ENCODE data around the gene SRGAP1.

SRGAP1 gene

DNA sequence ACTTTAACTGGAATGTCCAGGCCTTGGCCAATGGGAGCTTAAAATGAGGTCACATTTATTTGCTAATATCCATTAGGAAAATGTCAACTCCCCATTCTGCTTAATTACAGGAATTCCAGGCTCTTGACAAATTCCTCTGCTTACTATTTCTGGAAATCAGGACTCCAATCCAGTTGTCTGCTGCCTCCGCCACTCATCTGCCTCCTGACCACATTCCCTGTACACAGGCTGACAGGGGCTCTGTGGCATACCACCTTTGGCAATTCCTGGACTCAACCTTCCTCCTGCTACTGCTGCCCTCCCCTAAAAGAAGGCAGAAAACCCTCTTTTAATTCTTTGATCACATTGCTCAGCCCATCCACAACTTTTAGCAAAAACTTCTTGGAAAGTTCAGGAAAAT is 339.7 kb downstream of the SRGAP1 start:
- no peak overlapping the region for H3K4me3 ChIP-seq (ENCODE audit: low read depth, low read length, poor library complexity, severe bottlenecking)

DNA sequence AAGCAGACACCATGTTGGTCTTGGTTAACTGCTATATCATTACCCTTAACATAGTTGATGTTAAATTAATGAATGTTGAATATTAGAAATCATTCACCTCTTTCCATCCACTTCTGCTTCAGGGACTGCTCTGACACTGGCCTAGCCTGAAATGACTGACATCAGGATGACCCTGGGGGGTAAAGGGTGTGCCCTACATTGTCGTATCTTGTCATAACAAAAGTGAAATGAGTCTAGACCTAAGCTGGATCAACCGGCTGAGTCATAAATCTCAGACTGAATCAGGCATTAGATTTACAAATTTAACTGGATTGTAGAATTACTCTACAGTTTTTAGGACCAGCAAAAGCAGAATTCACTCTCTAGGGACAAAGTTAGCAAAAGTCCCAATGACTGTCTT is 342.3 kb downstream of the SRGAP1 start:
- Histone ChIP-seq H2AFZ (ENCODE audit: low read length) (no peak overlapping the region), H3K9me2 (ENCODE audit: low read depth, low read length) (no peaks in the 10 kb centered on the region)
- TF ChIP-seq, protein P1, sequence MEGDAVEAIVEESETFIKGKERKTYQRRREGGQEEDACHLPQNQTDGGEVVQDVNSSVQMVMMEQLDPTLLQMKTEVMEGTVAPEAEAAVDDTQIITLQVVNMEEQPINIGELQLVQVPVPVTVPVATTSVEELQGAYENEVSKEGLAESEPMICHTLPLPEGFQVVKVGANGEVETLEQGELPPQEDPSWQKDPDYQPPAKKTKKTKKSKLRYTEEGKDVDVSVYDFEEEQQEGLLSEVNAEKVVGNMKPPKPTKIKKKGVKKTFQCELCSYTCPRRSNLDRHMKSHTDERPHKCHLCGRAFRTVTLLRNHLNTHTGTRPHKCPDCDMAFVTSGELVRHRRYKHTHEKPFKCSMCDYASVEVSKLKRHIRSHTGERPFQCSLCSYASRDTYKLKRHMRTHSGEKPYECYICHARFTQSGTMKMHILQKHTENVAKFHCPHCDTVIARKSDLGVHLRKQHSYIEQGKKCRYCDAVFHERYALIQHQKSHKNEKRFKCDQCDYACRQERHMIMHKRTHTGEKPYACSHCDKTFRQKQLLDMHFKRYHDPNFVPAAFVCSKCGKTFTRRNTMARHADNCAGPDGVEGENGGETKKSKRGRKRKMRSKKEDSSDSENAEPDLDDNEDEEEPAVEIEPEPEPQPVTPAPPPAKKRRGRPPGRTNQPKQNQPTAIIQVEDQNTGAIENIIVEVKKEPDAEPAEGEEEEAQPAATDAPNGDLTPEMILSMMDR (IDR thresholded peaks at IDR 0.05; ENCODE audit: low read length), result no peak
- no peak for TF ChIP-seq EZH2 (IDR thresholded peaks at IDR 0.05; ENCODE audit: borderline replicate concordance, low read length)

More for the DNA sequence above, 339.7 kb downstream of the SRGAP1 start:
- Histone ChIP-seq H3K36me3 (ENCODE audit: insufficient read depth, low read length) (no peaks in the 10 kb centered on the region), H3K79me2 (ENCODE audit: insufficient read depth, low read length) (no peaks in the 10 kb centered on the region), H3K9me3 (ENCODE audit: low read length) (no peaks in the 10 kb centered on the region), H3K27me3 (ENCODE audit: insufficient read depth, low read length) (no peaks in the 10 kb centered on the region), H4K20me1 (ENCODE audit: insufficient read depth, low read length) (no peaks in the 10 kb centered on the region), H3K27ac (ENCODE audit: low read depth, low read length, poor library complexity, severe bottlenecking) (no peak overlapping the region), H3K4me1 (ENCODE audit: insufficient read depth, low read length, severe bottlenecking) (no peaks in the 10 kb centered on the region), H3F3A (ENCODE audit: insufficient read depth, low read length) (no peaks in the 10 kb centered on the region), H2AFZ (ENCODE audit: low read length) (no peak overlapping the region), H3K9ac (ENCODE audit: low read length) (no peak overlapping the region), H3K9me2 (ENCODE audit: low read depth, low read length) (no peaks in the 10 kb centered on the region), H3K4me2 (ENCODE audit: low read length) (no peak overlapping the region)
- TF ChIP-seq, protein P1 (IDR thresholded peaks at IDR 0.05; ENCODE audit: low read length), result no peak
- TF ChIP-seq EZH2 (IDR thresholded peaks at IDR 0.05; ENCODE audit: borderline replicate concordance, low read length), result no peak

DNA sequence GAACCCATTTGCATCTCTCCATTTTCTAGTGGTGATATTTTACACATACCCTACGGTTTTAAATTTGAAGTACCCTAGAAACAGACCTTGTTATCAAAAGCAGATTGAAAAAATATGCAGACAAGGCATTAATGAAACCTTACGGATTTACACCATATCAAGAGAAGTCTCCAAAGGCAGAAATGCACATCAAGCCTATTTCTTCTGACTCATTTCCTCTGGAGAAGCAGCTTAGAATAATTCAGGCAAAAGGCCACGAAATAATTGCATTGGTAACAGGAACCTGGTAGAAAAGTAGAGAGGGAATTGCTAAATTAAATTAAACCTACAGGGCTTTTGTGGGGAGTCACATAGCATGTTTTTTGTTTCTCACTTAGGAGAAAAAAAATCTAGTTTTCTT is 342.9 kb downstream of the SRGAP1 start:
- Histone ChIP-seq H3F3A (ENCODE audit: insufficient read depth, low read length) (no peaks in the 10 kb centered on the region), H3K36me3 (ENCODE audit: insufficient read depth, low read length) (0 out of 2 replicates have a peak, but pooled peaks cover 3% of the 10 kb centered on the region), H3K27me3 (ENCODE audit: insufficient read depth, low read length) (no peaks in the 10 kb centered on the region), H3K27ac (ENCODE audit: low read depth, low read length, poor library complexity, severe bottlenecking) (no peak overlapping the region), H3K9me3 (ENCODE audit: low read length) (no peaks in the 10 kb centered on the region), H3K4me3 (ENCODE audit: low read depth, low read length, poor library complexity, severe bottlenecking) (no peak overlapping the region), H3K9me2 (ENCODE audit: low read depth, low read length) (no peaks in the 10 kb centered on the region), H2AFZ (ENCODE audit: low read length) (no peak overlapping the region), H3K4me1 (ENCODE audit: insufficient read depth, low read length, severe bottlenecking) (no peaks in the 10 kb centered on the region), H3K4me2 (ENCODE audit: low read length) (no peak overlapping the region), H3K79me2 (ENCODE audit: insufficient read depth, low read length) (no peaks in the 10 kb centered on the region), H4K20me1 (ENCODE audit: insufficient read depth, low read length) (no peaks in the 10 kb centered on the region), H3K9ac (ENCODE audit: low read length) (no peak overlapping the region)
- no peak for TF ChIP-seq EZH2 (IDR thresholded peaks at IDR 0.05; ENCODE audit: borderline replicate concordance, low read length)
- TF ChIP-seq, protein P1 (IDR thresholded peaks at IDR 0.05; ENCODE audit: low read length), result no peak

More for the DNA sequence above, 342.3 kb downstream of the SRGAP1 start:
- Histone ChIP-seq H3K79me2 (ENCODE audit: insufficient read depth, low read length) (no peaks in the 10 kb centered on the region), H3K4me3 (ENCODE audit: low read depth, low read length, poor library complexity, severe bottlenecking) (no peak overlapping the region), H3K36me3 (ENCODE audit: insufficient read depth, low read length) (0 out of 2 replicates have a peak, but pooled peaks cover 3% of the 10 kb centered on the region), H3K9me3 (ENCODE audit: low read length) (no peaks in the 10 kb centered on the region), H3K4me2 (ENCODE audit: low read length) (no peak overlapping the region), H3K9ac (ENCODE audit: low read length) (no peak overlapping the region), H3K4me1 (ENCODE audit: insufficient read depth, low read length, severe bottlenecking) (no peaks in the 10 kb centered on the region), H4K20me1 (ENCODE audit: insufficient read depth, low read length) (no peaks in the 10 kb centered on the region), H3K27ac (ENCODE audit: low read depth, low read length, poor library complexity, severe bottlenecking) (no peak overlapping the region), H3F3A (ENCODE audit: insufficient read depth, low read length) (no peaks in the 10 kb centered on the region), H3K27me3 (ENCODE audit: insufficient read depth, low read length) (no peaks in the 10 kb centered on the region)

Data from OCI-LY1 (cell line).